Measurements from ENCODE around the gene FARP1.

DNA sequence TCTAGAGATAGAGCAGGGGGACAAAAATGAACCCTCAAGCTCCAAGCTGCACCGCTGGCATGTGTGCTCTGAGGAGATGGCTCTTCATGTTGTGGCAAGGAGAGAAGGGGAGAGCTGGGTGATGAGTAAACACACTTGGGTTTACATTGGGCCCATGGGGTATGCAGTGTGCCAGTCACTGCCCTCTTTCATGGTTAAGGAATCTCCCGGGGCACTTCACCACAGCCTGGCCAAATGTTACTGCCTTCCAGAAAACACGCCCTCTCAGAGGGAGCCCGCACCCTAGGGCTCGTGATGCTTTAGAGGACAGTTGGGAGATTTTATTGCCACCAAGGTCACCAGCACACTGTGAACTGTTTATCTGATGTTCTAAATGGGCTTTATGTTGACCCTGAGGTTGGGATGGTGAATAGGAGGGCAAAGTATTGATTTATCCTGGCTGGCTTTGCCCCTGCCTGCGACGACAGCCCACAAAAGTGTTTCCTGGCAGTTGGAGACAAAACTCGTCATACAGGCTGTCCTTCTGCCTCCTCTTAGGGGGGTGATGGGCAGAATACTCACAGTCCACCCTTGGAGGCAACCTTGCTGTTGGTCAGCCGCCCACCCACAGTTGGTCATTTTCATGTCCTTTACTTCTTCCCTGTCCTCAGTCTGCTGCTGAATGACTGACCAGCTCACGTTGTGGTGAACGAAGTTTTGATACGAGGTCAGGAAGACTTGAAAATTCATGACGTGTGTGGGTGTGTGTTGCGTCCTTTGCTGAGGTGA lies 277.1 kb downstream of the FARP1 start:
- TF ChIP-seq CTCF (IDR thresholded peaks at IDR 0.05) = no peak
- no peak for TF ChIP-seq EP300 (IDR thresholded peaks at IDR 0.05)
- no peak for TF ChIP-seq POLR2A (IDR thresholded peaks at IDR 0.05)
